SK-N-SH (cell line): ENCODE results near the gene NPAS3. TPM values are rescaled to one million over a fixed set of nuclear protein-coding genes. Genes with fewer than 3 reads are reported as not detected.

Experiments
- CTCF ChIA-PET: fragments of 300-600, 350-600 bp; formaldehyde crosslinking; extraction: SDS; loops from one replicate; lab custom pipeline; 2021; lab: Yijun Ruan, JAX
- POLR2A ChIA-PET: fragments of 350-600 bp; sonication (Branson Sonifier 250); formaldehyde crosslinking; extraction: SDS; loops from one replicate; lab custom pipeline; 2020; ENCODE audit warnings: antibody characterized with exemption, inconsistent platforms; lab: Yijun Ruan, JAX
- DNase-seq: peaks from one replicate; pipeline ENCODE4 v3.0.0; 2012
- H2AFZ ChIP-seq: fragments of 200-600 bp; sonication (generic); 2 replicates; pipeline ENCODE4 v1.8.1; 2016; ENCODE audit warnings: antibody characterized with exemption, mild to moderate bottlenecking, low read depth
- H3F3A ChIP-seq: fragments of 200-600 bp; sonication (generic); replicated peaks from 2 replicates; pipeline ENCODE3; 2016; ENCODE audit warnings: antibody characterized with exemption, mild to moderate bottlenecking; ENCODE audit not compliant: insufficient read depth
- H3K27ac ChIP-seq, 2 experiments: fragments of 200-500 bp in 1 of 2; fragments of 200-600 bp in 1 of 2; sonication (Bioruptor generic) in 1 of 2; sonication (generic), shearing (Covaris generic) in 1 of 2; 2 replicates each; pipeline versions ENCODE4 v1.5.1 to v1.6.1; 2014 to 2016; ENCODE audit warnings: low read depth in 2 of 2, inconsistent platforms in 1 of 2, low read length in 1 of 2, mild to moderate bottlenecking in 1 of 2, mixed read lengths in 1 of 2
- H3K27me3 ChIP-seq: fragments of 200-600 bp; sonication (generic), shearing (Covaris generic); 2 replicates; pipeline ENCODE4 v1.6.1; 2016; ENCODE audit warnings: mixed run types; ENCODE audit not compliant: insufficient read depth
- H3K36me3 ChIP-seq, 2 experiments: fragments of 200-500 bp in 1 of 2; fragments of 200-600 bp in 1 of 2; sonication (Bioruptor generic) in 1 of 2; sonication (generic) in 1 of 2; replicated peaks in 1 of 2; 2 replicates each; pipeline versions ENCODE3 to v1.5.1; 2014 to 2016; ENCODE audit warnings: low read length in 1 of 2, mild to moderate bottlenecking in 1 of 2; ENCODE audit not compliant: insufficient read depth in 2 of 2, control insufficient read depth in 1 of 2
- H3K4me1 ChIP-seq, 2 experiments: fragments of 200-500 bp in 1 of 2; fragments of 200-600 bp in 1 of 2; sonication (Bioruptor generic) in 1 of 2; sonication (generic), shearing (Covaris generic) in 1 of 2; 2 replicates each; pipeline versions ENCODE4 v1.5.1 to v1.6.1; 2014 to 2016; ENCODE audit warnings: low read depth in 1 of 2, low read length in 1 of 2, mixed run types in 1 of 2; ENCODE audit not compliant: insufficient read depth in 2 of 2, control insufficient read depth in 1 of 2
- H3K4me2 ChIP-seq: fragments of 200-600 bp; sonication (generic), shearing (Covaris generic); 2 replicates; pipeline ENCODE4 v1.6.1; 2017; ENCODE audit warnings: mixed run types
- H3K4me3 ChIP-seq, 2 experiments: fragments of 200-500 bp in 1 of 2; fragments of 200-600 bp in 1 of 2; sonication (Bioruptor generic) in 1 of 2; sonication (generic), shearing (Covaris generic) in 1 of 2; 2 replicates each; pipeline versions ENCODE4 v1.5.1 to v1.8.1; 2014 to 2016; ENCODE audit warnings: low read depth in 2 of 2, inconsistent platforms in 1 of 2, low read length in 1 of 2, mild to moderate bottlenecking in 1 of 2, mixed read lengths in 1 of 2, moderate library complexity in 1 of 2
- H3K79me2 ChIP-seq: fragments of 200-600 bp; sonication (generic); 2 replicates; pipeline ENCODE4 v1.8.1; 2017; ENCODE audit warnings: mild to moderate bottlenecking; ENCODE audit not compliant: insufficient read depth
- H3K9ac ChIP-seq: fragments of 200-600 bp; sonication (generic); 2 replicates; pipeline ENCODE4 v1.6.1; 2017; ENCODE audit warnings: mixed run types
- H3K9me2 ChIP-seq: fragments of 200-600 bp; sonication (generic); 2 replicates; pipeline ENCODE4 v1.6.1; 2017; ENCODE audit warnings: mixed run types
- H3K9me3 ChIP-seq: fragments of 200-600 bp; sonication (generic); 2 replicates; pipeline ENCODE4 v1.6.1; 2017; ENCODE audit warnings: mixed run types, mild to moderate bottlenecking, moderate library complexity
- H4K20me1 ChIP-seq: fragments of 200-600 bp; sonication (generic); 2 replicates; pipeline ENCODE4 v1.6.1; 2017; ENCODE audit warnings: mild to moderate bottlenecking, mixed run types; ENCODE audit not compliant: insufficient read depth
- CHD2 ChIP-seq: fragments of 150-350 bp; IDR thresholded peaks from 2 replicates; pipeline ENCODE4 v1.6.1; 2018; ENCODE audit warnings: low read length; ENCODE audit not compliant: partially characterized antibody
- FOSL2 ChIP-seq: IDR thresholded peaks from 2 replicates; pipeline ENCODE4 v1.4.0; 2012; ENCODE audit warnings: low read depth, mild to moderate bottlenecking, moderate library complexity, borderline replicate concordance
- GATA2 ChIP-seq: sonication (generic); formaldehyde crosslinking; IDR thresholded peaks from 2 replicates; pipeline ENCODE4 v1.5.0; 2020; ENCODE audit warnings: mild to moderate bottlenecking, missing genetic modification reagents
- IRF3 ChIP-seq: fragments of 150-350 bp; IDR thresholded peaks from 2 replicates; pipeline ENCODE4 v1.6.1; 2016; ENCODE audit warnings: mild to moderate bottlenecking, low read depth, low read length
- JUND ChIP-seq: IDR thresholded peaks from 2 replicates; pipeline ENCODE4 v1.4.0; 2012
- MAX ChIP-seq: IDR thresholded peaks from 2 replicates; pipeline ENCODE4 v1.4.0; 2012; ENCODE audit warnings: low read depth
- NFIC ChIP-seq: IDR thresholded peaks from 2 replicates; pipeline ENCODE4 v1.4.0; 2012; ENCODE audit warnings: borderline replicate concordance
- NRF1 ChIP-seq: IDR thresholded peaks from 2 replicates; pipeline ENCODE4 v1.6.1; 2012; ENCODE audit warnings: low read depth, mild to moderate bottlenecking, low read length
- PBX3 ChIP-seq: IDR thresholded peaks from 2 replicates; pipeline ENCODE4; 2012
- RAD21 ChIP-seq: IDR thresholded peaks from 2 replicates; pipeline ENCODE4 v1.6.1; 2012; ENCODE audit warnings: mild to moderate bottlenecking, low read length
- TEAD4 ChIP-seq: IDR thresholded peaks from 2 replicates; pipeline ENCODE4 v1.4.0; 2012; ENCODE audit warnings: mild to moderate bottlenecking, borderline replicate concordance; ENCODE audit not compliant: insufficient read depth
- WGBS: methylation state at CpG from one replicate; pipeline ENCODE4 v1.1.6; 2017; ENCODE audit warnings: low lambda C conversion rate; 5-methylcytosine and 5-hydroxymethylcytosine counted together
- polyA plus RNA-seq, 3 experiments: library from polyadenylated mRNA; depleted of rRNA; stranded (reverse); fragments of >200 nt; gene quantifications; 2 replicates each; pipeline ENCODE4 v1.2.3, GENCODE V29; 2012

The NPAS3 gene
- polyA plus RNA-seq, 1 of the 3 experiments (the other 2 are of a cell fraction): 4.3 TPM

GRCh38 chr14:33126433-33126832, 187.8 kb downstream of the NPAS3 start:
- Histone ChIP-seq H3K36me3 (no peaks in the 10 kb centered on the region), H3K4me1 (peaks cover 0 to 20% of the 10 kb centered on the region in 2 experiments; a peak in 1 of 4 replicates), H3K27me3 (no peaks in the 10 kb centered on the region), H3K4me3 (no peak overlapping the region), H2AFZ (no peak overlapping the region), H4K20me1 (no peaks in the 10 kb centered on the region), H3K9me3 (no peaks in the 10 kb centered on the region), H3K79me2 (no peaks in the 10 kb centered on the region), H3K9me2 (no peaks in the 10 kb centered on the region), H3F3A (peaks cover 4% of the 10 kb centered on the region), H3K27ac (no peak overlapping the region), H3K9ac (no peak overlapping the region), H3K4me2 (no peak overlapping the region)
- 81% methylated on average over 1 of the region's 1 CpG for WGBS
- POLR2A ChIA-PET: no interaction called here
- no peak for TF ChIP-seq NRF1
- no peak for TF ChIP-seq PBX3
- no peak for TF ChIP-seq CHD2
- CTCF ChIA-PET: no interaction called here
- no peak for DNase-seq

GRCh38 chr14:33127531-33127930, 188.9 kb downstream of the NPAS3 start:
- no peak for TF ChIP-seq IRF3
- TF ChIP-seq TEAD4: peak; percentile 21; the same call in 1 of the 2 replicates
- no peak for TF ChIP-seq GATA2
- no peak for TF ChIP-seq RAD21
- no peak for TF ChIP-seq MAX
- TF ChIP-seq FOSL2: peak; percentile 35; the same call in 1 of the 2 replicates
- TF ChIP-seq NFIC: no peak
- no peak for TF ChIP-seq JUND
- H3K9me3 ChIP-seq: no peaks in the 10 kb centered on the region
- peaks cover 4% of the 10 kb centered on the region for H3F3A ChIP-seq
- H3K36me3 ChIP-seq: no peaks in the 10 kb centered on the region
- no peaks in the 10 kb centered on the region for H3K9me2 ChIP-seq
- ChIA-PET CTCF (no interaction called here), POLR2A (no interaction called here)
- no peaks in the 10 kb centered on the region for H3K27me3 ChIP-seq
- WGBS: 79% methylated on average over 1 of the region's 1 CpG
- peak overlapping the region in 1 of 2 experiments; percentile 63; a peak in 2 of 4 replicates for H3K27ac ChIP-seq
- no peaks in the 10 kb centered on the region for H3K79me2 ChIP-seq
- H3K9ac ChIP-seq: no peak overlapping the region; the same call in 1 of the 2 replicates
- H2AFZ ChIP-seq: peak overlapping the region; percentile 67; the same call in 1 of the 2 replicates
- no peak for DNase-seq
- H4K20me1 ChIP-seq: no peaks in the 10 kb centered on the region
- peak overlapping the region; percentile 25; the same call in 1 of the 2 replicates for H3K4me2 ChIP-seq
- no peak overlapping the region for H3K4me3 ChIP-seq
- peaks cover 0 to 20% of the 10 kb centered on the region in 2 experiments; a peak in 1 of 4 replicates for H3K4me1 ChIP-seq
